Fibroblast of the aortic adventitia (primary cell): ENCODE data around the gene TBCC. TPM values are rescaled to one million over a fixed set of nuclear protein-coding genes. Genes with fewer than 3 reads are reported as not detected.
A peak's percentile ranks its signal among the peaks of the same experiment; 100 is the strongest.
"Not testable (repeated sequence)": the region's sequence is repeated elsewhere in the genome, so short reads cannot be mapped to it uniquely, and the experiment has no call there.

Experiments
- DNase-seq: peaks from one replicate; pipeline ENCODE4 v3.0.0-alpha.2; 2010; ENCODE audit warnings: low read depth
- H3K4me3 ChIP-seq: 2 replicates; pipeline ENCODE4 v1.5.1; 2011; ENCODE audit warnings: low read depth, mild to moderate bottlenecking, control low read depth, low read length, moderate library complexity
- total RNA-seq: library from RNA; depleted of rRNA; stranded (reverse); fragments of >200 nt; gene quantifications from 2 replicates; pipeline ENCODE4 v1.2.3, GENCODE V29; 2012; ENCODE audit warnings: low replicate concordance
- TF ChIP-seq, protein P1 (sequence below): IDR thresholded peaks from 2 replicates; pipeline ENCODE4 v1.5.1; 2011; ENCODE audit warnings: mild to moderate bottlenecking, low read length, control low read depth, inconsistent platforms; ENCODE audit not compliant: insufficient read depth

Gene TBCC
- total RNA-seq, 1 donor = 31.1 TPM

- peak within 1 kb of the TSS; percentile 81 for H3K4me3 ChIP-seq
- peak; percentile 90 for DNase-seq
- TF ChIP-seq, protein P1, sequence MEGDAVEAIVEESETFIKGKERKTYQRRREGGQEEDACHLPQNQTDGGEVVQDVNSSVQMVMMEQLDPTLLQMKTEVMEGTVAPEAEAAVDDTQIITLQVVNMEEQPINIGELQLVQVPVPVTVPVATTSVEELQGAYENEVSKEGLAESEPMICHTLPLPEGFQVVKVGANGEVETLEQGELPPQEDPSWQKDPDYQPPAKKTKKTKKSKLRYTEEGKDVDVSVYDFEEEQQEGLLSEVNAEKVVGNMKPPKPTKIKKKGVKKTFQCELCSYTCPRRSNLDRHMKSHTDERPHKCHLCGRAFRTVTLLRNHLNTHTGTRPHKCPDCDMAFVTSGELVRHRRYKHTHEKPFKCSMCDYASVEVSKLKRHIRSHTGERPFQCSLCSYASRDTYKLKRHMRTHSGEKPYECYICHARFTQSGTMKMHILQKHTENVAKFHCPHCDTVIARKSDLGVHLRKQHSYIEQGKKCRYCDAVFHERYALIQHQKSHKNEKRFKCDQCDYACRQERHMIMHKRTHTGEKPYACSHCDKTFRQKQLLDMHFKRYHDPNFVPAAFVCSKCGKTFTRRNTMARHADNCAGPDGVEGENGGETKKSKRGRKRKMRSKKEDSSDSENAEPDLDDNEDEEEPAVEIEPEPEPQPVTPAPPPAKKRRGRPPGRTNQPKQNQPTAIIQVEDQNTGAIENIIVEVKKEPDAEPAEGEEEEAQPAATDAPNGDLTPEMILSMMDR = no peak
Measured at GRCh38 chr6:42781796-42782688, 36.1 kb upstream of the TBCC start, which contains the start of gene BICRAL. TSS of gene BICRAL (plus strand) at chr6:42782052. CDS start at chr6:42822023, 39,971 bp downstream.

DNA sequence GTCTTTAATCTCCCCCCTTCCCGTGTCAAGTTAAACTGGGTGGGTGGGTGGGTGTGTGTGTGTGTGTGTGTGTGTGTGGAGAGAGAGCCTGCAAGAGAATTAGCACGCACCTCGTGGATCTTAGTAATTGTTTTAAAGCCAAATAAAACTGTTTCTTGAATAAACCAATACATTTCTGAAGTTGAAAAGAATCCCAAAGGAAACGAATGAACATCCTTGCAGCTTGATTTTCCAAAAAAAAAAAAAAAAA is 35.6 kb upstream of the TBCC start:
- H3K4me3 ChIP-seq = peak overlapping the region; percentile 81
- peak; percentile 42 for DNase-seq
- TF ChIP-seq, protein P1 = no peak

DNA sequence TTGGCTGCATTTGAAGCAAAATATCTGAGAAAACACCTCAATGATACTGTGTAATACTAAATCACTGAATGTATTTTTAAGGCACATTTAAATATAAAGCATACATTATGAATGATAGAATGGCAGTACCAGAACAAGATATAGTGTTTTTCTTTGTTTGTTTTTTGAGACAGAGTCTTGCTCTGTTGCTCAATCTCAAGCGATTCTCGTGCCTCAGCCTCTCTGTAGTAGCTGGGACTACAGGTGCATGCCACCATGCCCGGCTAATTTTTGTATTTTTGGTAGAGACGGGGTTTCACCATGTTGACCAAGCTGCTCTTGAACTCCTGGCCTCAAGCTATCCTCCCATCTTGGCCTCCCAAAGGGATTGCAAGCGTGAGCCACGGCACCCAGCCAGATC is 33.6 kb upstream of the TBCC start:
- TF ChIP-seq, protein P1 = no peak
- H3K4me3 ChIP-seq = no peak overlapping the region
- no peak for DNase-seq

DNA sequence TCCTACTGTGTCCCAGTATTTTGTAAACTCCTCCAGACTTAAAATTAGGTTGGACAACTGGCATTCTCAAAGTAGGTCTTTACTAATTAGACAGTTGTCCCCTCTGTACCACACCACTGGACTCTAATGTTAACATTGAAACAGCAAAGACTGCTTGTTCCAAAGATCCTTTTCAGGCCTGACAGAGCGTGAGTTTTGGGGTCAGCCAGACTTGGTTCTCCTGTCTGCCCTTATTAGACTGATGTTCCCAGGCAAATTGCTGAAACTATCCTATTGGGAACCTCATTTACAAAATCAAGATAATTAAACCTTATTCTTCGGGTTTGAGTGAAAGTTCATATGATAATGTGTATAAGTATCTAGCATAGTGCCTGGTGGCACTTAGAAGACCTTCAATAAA is 32.2 kb upstream of the TBCC start:
- no peak overlapping the region for H3K4me3 ChIP-seq
- no peak for DNase-seq
- TF ChIP-seq, protein P1 = no peak

GRCh38 chr6:42777126-42777822 is 31.4 kb upstream of the TBCC start:
- no peak overlapping the region for H3K4me3 ChIP-seq
- TF ChIP-seq, protein P1 = no peak
- DNase-seq = peak; percentile 41

GRCh38 chr6:42774821-42775487 is 29.1 kb upstream of the TBCC start:
- not testable (repeated sequence) for DNase-seq, H3K4me3 ChIP-seq

- no peak overlapping the region for H3K4me3 ChIP-seq
- no peak for DNase-seq
- TF ChIP-seq, protein P1 = no peak
Measured at GRCh38 chr6:42774201-42774600, 28.3 kb upstream of the TBCC start.
